GM19239 (cell line): ENCODE measurements around the gene CNN1.

Experiments used
- DNase-seq: peaks from one replicate; pipeline ENCODE4 v3.0.0; 2011; ENCODE audit warnings: low spot score; ENCODE audit not compliant: insufficient read length
- FAIRE-seq: peaks from 2 replicates; lab custom pipeline; 2011; peaks lifted over from hg19 to GRCh38; lab: Jason Lieb, UNC

The CNN1 gene

DNA sequence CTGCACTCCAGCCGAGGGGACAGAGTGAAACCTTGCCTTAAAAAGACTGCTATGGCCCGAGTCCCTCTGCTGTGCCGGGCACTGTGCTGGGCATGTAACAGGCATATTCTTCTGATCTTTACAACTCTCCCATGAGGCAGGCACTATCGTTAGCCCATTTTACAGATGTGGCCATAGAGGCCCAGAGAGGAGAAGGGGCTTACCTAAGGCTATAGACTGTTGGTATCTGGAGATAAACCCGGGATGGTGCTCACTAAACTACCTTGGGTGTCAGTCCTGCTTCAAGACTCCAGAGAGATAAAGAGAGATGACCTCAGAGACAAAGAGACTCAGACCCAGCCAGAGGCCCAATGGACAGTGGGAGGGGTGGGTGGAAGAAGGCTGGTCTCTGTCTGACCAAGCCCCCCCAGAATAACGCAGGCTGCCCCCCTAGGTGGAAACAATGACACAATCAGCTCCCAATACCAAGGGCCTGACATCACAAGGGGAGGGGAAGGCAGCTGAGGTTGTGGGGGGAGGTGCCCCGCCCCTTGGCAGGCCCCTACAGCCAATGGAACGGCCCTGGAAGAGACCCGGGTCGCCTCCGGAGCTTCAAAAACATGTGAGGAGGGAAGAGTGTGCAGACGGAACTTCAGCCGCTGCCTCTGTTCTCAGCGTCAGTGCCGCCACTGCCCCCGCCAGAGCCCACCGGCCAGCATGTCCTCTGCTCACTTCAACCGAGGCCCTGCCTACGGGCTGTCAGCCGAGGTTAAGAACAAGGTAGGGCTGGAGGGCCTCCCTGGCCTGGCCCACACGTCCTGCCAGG lies at the start of gene CNN1:
Gene CNN1, plus strand, starts transcription at position 620 of the 805 bp plus-strand sequence. Its CDS starts 77 bp downstream, at position 697.
- FAIRE-seq (no peak), DNase-seq (no peak)

GRCh38 chr19:11489378-11489777 lies 49.3 kb upstream of the CNN1 start:
- DNase-seq: no peak
- FAIRE-seq: no peak

- DNase-seq: no peak
- no peak for FAIRE-seq
Measured at GRCh38 chr19:11494634-11495285, 43.9 kb upstream of the CNN1 start.

- no peak for FAIRE-seq
- no peak for DNase-seq
Measured at GRCh38 chr19:11495481-11495880, 43.2 kb upstream of the CNN1 start.

- FAIRE-seq: no peak
- no peak for DNase-seq
Measured at GRCh38 chr19:11495885-11496284, 42.8 kb upstream of the CNN1 start.

DNA sequence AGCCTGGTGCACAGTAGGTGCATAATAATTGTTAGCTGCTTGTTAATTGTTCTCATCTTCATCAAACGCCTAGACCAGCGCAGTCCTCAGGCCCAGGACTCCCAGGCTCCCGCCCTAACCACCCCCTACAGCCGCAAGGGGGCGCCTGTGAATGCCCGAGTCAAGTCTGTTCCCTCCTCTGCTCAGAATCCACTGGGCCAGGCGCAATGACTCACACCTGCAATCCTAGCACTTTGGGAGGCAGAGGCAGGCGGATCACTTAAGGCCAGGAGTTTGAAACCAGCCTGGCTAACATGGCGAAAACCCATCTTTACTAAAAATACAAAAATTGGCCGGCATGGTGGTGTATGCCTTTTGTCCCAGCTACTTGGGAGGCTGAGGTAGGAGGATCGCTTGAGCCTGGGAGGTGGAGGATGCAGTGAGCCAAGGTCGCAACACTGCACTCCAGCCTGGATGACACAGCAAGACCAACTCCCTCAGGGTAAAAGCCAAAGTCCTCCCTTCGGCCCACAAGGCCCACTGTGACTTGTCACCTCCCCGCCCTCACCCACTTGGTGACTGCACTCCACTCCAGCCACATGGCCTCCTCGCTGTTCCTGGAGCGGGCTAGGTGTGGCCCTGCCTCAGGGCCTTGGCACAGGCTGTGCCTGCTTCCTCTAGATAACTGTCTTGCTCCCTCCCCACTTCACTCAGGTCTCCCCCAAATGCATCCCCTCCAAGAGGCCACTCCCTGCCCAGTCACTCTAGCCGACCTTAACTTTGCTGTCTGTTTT lies 42.1 kb upstream of the CNN1 start:
- peak; percentile 18 for FAIRE-seq
- no peak for DNase-seq

DNA sequence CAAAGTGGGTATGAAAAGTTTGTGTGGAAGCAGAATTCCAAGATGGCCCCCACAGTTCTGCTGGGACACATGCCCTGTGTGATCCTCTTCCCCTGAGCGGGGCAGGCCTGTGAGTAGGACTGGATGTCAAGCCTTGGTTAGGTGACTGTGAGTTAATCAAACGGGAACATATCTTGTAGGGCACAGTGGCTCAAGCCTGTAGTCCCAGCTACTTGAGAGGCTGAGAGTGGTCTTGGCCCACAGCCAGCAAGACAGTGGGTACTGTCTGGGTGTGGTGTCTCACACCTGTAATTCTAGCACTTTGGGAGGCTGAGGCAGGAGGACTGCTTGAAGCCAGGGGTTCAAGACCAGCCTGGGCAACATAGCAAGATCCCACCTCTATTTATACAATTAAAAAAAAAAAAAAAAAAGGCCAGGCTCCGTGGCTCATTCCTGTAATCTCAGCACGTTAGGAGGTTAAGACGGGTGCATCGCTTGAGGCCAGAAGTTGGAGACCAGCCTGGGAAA lies 39.4 kb upstream of the CNN1 start:
- DNase-seq: no peak

GRCh38 chr19:11499890-11500420 lies 38.7 kb upstream of the CNN1 start:
- DNase-seq (no peak), FAIRE-seq (no peak)

More for the DNA sequence above, 39.4 kb upstream of the CNN1 start:
- no peak for FAIRE-seq

GRCh38 chr19:11504502-11505031 lies 34.1 kb upstream of the CNN1 start:
- DNase-seq (no peak), FAIRE-seq (no peak)

- peak; percentile 97 for FAIRE-seq
- DNase-seq: peak; percentile 97
Measured at GRCh38 chr19:11505032-11505503, 33.6 kb upstream of the CNN1 start.

DNA sequence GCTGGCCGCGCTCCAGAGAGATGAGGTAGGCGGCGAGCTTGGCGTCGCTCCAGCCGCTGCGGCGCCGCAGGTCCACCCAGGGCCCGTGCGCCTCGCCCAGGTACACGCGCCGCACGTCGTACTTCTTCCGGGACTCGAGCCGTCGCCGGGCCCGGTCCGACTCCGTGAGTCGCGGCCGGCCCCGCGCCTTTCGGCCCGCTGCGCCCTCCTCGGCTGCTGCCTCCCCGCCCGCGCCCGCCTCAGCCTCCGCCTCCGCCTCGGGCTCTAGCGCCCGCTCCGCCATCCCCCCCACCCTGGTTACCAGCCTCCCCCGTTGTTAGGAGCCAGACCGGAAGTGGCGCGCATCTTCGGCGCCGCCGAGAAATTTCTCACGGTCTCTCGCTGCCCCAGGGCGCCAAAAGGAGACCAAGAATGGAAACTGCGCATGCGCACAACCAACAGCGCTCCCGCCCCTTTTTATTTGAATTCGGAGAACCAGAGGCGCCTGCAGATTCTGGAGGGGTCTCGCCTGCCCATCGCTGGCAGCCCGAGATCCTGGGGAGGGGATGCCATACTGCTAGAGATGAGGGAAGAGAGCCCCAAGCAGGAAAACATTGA lies 33.0 kb upstream of the CNN1 start, which contains the start of gene ZNF653:
Gene ZNF653, minus strand, starts transcription at position 336 of the 597 bp plus-strand sequence. Its CDS starts 53 bp downstream, at position 283.
- FAIRE-seq: peak; percentile 86
- DNase-seq: peak; percentile 94

- DNase-seq: no peak
Measured at GRCh38 chr19:11506101-11506555, 32.5 kb upstream of the CNN1 start.

DNA sequence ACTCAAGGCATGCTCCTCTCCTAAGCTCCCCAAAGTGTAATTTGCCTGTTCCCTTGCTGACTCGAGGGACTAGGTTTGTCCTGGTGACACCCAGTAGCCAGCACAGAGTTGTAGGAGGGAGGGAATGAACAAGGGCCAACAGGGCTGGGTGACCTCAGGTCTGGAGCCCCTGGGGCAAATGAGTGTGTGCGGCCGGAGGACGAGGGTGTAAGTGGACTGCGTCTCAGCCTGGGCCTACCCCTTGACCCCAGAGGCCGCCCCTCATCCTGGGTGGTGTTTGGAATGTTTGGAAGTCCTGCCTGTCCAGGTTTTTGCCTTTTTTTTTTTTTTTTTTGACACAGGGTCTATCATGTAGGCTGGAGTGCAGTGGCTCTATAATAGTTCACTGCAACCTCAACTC lies 31.7 kb upstream of the CNN1 start:
- DNase-seq (no peak), FAIRE-seq (no peak)

More at GRCh38 chr19:11506101-11506555, 32.5 kb upstream of the CNN1 start:
- no peak for FAIRE-seq

DNA sequence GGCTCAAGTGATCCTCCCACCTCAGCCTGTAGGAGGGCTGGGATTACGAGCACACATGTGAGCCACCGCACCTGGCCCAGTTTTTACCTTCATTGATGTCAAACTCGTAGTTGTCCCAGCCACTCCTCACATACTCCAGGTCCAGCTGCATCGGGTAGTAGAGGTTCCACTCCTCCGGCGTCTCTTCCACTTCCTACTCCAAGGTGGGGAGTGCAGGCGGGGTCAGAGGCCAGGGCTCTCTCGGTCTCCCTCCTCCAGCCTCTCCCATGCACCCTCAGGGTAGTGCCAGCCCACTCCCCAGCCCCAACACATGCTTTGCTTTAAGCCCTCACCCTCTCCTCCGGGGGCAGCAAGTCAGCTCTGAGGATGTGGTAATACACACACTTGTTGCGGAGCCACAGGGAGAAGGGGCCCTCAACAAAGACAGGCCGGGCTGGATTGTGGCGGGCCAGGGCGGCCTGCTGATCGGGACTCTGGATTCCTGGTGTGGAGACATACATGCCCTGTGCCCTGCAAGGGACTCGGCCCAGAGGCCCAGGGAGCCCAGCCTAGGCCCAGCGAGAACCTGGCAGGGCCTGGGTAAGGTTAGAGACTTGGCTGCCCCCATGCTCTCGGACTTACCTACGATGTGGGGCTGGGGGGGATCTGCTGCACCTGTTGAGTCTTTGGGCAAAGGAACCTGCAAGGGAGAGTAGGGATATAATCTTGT lies 31.1 kb upstream of the CNN1 start:
- no peak for FAIRE-seq
- no peak for DNase-seq

DNA sequence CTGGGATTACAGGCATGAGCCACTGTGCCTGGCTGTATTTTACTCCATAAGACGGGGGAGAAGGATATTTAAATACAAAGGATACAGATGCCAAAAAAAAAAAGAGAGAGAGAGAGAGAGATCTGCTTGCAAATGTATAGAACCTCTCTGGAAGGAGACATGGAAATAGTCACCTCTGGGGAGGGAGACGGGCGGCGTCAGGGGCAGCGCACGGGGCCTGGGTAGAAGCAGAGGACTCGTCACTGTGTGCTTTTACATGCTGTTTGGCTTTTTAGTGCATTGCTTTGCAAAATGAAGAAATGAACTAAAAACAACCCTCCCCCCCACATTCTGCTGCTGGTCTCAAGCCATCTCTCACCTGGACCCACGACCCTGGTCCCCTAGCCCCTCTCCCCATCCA lies 28.2 kb upstream of the CNN1 start:
- FAIRE-seq: no peak
- DNase-seq: no peak

DNA sequence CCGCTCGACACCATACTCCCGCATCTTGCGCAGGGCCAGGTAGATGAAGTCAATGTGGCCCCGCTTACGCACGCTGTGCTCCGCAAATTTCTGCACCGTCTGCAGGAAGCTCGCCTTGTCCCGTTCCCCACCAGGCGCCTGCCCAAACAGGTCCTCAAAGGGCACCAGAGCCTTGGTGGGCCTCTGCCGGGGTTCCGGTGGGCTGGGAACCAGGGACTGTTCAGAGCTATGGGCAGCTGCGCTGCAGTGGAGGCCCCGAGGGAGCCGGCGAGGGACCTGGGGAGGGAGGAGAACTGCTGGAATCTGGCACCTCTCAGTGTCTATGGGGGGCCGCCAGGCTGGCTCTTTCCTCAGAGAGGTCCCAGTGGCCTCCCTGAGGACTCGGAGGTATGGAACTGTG lies 24.7 kb upstream of the CNN1 start:
- DNase-seq (no peak), FAIRE-seq (no peak)

GRCh38 chr19:11519138-11519537 lies 19.5 kb upstream of the CNN1 start:
- DNase-seq (no peak), FAIRE-seq (no peak)

DNA sequence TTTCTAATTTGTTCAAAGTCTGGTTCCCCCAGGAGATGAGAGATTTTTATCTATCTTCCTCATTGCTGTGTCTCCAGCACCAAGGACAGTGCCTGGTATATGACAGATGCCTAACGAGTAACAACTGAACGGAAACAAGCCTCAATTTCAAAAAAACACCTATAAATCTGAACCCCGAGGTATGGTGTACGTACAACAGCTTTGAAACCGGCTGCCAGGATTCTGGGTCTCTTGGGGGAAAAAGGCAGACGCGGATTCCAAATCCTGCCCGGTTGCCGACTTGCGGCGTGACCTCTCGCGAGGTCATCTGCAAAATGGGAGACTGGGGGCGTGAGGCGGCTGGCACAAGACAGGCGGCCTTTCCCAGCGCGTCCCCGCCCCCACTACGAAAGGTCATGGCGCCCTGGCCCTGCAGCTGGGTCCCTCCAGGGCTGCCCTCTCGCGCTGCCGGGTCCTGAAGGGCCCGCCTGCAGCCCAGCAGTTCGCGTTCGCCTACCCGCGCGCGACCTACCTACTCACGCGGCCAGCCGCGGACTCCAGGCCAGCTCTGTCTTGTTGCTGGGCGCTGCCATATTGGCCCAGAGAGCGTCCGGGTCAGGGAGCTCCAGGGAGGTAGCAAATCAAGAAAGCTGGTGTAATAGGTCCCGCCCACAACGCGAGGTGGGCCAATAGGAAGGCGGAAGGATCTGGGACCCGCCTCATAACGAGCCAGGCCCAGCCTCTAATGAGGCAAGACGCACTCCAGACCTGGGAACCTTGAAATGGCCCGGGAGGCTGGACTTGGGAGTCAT lies 9.9 kb upstream of the CNN1 start, which contains the start of gene ECSIT:
Gene ECSIT, minus strand, starts transcription at position 584 of the 791 bp plus-strand sequence. CDS start 9,964 bp downstream, outside the sequence.
- peak; percentile 91 for FAIRE-seq

More for the DNA sequence above, 9.9 kb upstream of the CNN1 start, which contains the start of gene ECSIT:
- DNase-seq: peak; percentile 97
